Activated T-helper 17 cell treated with anti-CD3 and anti-CD28 coated beads, Interleukin-2, amount 50 U/mL, for 72 hours (primary cell): Measurements from ENCODE around the gene MOV10L1. TPM values are rescaled to one million over a fixed set of nuclear protein-coding genes. Genes with fewer than 3 reads are reported as not detected.

ENCODE experiments used
- ATAC-seq: fragments of 150-1000 bp; cut with Tn5 transposase; replicated peaks from 2 replicates; pipeline ENCODE4 v1.10.0; 2021; ENCODE audit warnings: mild to moderate bottlenecking, moderate library complexity
- H3K27ac Mint-ChIP-seq: one replicate; pipeline ENCODE4 v1.8.0; 2022; ENCODE audit warnings: mixed read lengths
- H3K27me3 Mint-ChIP-seq: one replicate; pipeline ENCODE4 v1.8.0; 2022; ENCODE audit warnings: mixed read lengths
- H3K36me3 Mint-ChIP-seq: one replicate; pipeline ENCODE4 v1.8.0; 2022; ENCODE audit warnings: low read depth, mild to moderate bottlenecking, mixed read lengths
- H3K4me1 Mint-ChIP-seq: one replicate; pipeline ENCODE4 v1.8.0; 2022; ENCODE audit warnings: mixed read lengths
- H3K4me3 Mint-ChIP-seq: one replicate; pipeline ENCODE4 v1.8.0; 2022; ENCODE audit warnings: mild to moderate bottlenecking, mixed read lengths
- H3K9me3 Mint-ChIP-seq: one replicate; pipeline ENCODE4 v1.8.0; 2022; ENCODE audit warnings: mixed read lengths
- total RNA-seq, 2 donors: library from RNA; stranded (reverse); gene quantifications; one replicate each; pipeline ENCODE4 v1.2.3, GENCODE V29; 2022

The MOV10L1 gene
- not detected for total RNA-seq

GRCh38 chr22:50089682-50090411, at the start of gene MOV10L1:
MOV10L1 (plus strand) TSS chr22:50090006; CDS start chr22:50090089, 83 bp downstream.
- Mint-ChIP-seq H3K27ac (no peak within 1 kb of the TSS), H3K4me3 (no peak within 1 kb of the TSS), H3K4me1 (peaks cover 7% of the 10 kb centered on the region), H3K36me3 (no peaks in the 10 kb centered on the region), H3K27me3 (peaks cover 15% of the 10 kb centered on the region), H3K9me3 (no peaks in the 10 kb centered on the region)
- no peak for ATAC-seq

GRCh38 chr22:50040717-50041116, 49.1 kb upstream of the MOV10L1 start:
- no peak for ATAC-seq
- no peak overlapping the region for H3K27ac Mint-ChIP-seq
- H3K9me3 Mint-ChIP-seq = peaks cover 4% of the 10 kb centered on the region
- peaks cover 15% of the 10 kb centered on the region for H3K27me3 Mint-ChIP-seq
- H3K36me3 Mint-ChIP-seq = no peaks in the 10 kb centered on the region
- peaks cover 4% of the 10 kb centered on the region for H3K4me1 Mint-ChIP-seq
- no peak overlapping the region for H3K4me3 Mint-ChIP-seq

- ATAC-seq = no peak
- Mint-ChIP-seq H3K27me3 (peaks cover 15% of the 10 kb centered on the region), H3K27ac (no peak overlapping the region), H3K4me1 (peaks cover 4% of the 10 kb centered on the region), H3K4me3 (no peak overlapping the region), H3K36me3 (no peaks in the 10 kb centered on the region), H3K9me3 (peaks cover 4% of the 10 kb centered on the region)
Measured at GRCh38 chr22:50041361-50042065, 48.3 kb upstream of the MOV10L1 start.

GRCh38 chr22:50044485-50045118, 45.2 kb upstream of the MOV10L1 start:
- no peaks in the 10 kb centered on the region for H3K9me3 Mint-ChIP-seq
- no peaks in the 10 kb centered on the region for H3K36me3 Mint-ChIP-seq
- no peak for ATAC-seq
- no peak overlapping the region for H3K27ac Mint-ChIP-seq
- H3K4me1 Mint-ChIP-seq = peaks cover 4% of the 10 kb centered on the region
- H3K4me3 Mint-ChIP-seq = no peak overlapping the region
- peaks cover 15% of the 10 kb centered on the region for H3K27me3 Mint-ChIP-seq

- no peak for ATAC-seq
- Mint-ChIP-seq H3K36me3 (no peaks in the 10 kb centered on the region), H3K4me3 (no peak overlapping the region), H3K27ac (no peak overlapping the region), H3K27me3 (peaks cover 15% of the 10 kb centered on the region), H3K4me1 (peaks cover 4% of the 10 kb centered on the region), H3K9me3 (no peaks in the 10 kb centered on the region)
Measured at GRCh38 chr22:50045211-50046018, 44.4 kb upstream of the MOV10L1 start.

- ATAC-seq = no peak
- H3K27ac Mint-ChIP-seq = no peak overlapping the region
- H3K27me3 Mint-ChIP-seq = peaks cover 15% of the 10 kb centered on the region
- H3K9me3 Mint-ChIP-seq = no peaks in the 10 kb centered on the region
- no peaks in the 10 kb centered on the region for H3K36me3 Mint-ChIP-seq
- no peak overlapping the region for H3K4me3 Mint-ChIP-seq
- H3K4me1 Mint-ChIP-seq = peaks cover 4% of the 10 kb centered on the region
Measured at GRCh38 chr22:50046019-50046415, 43.8 kb upstream of the MOV10L1 start.

- Mint-ChIP-seq H3K27ac (no peak overlapping the region), H3K27me3 (peaks cover 15% of the 10 kb centered on the region), H3K4me1 (peaks cover 4% of the 10 kb centered on the region), H3K9me3 (no peaks in the 10 kb centered on the region), H3K4me3 (no peak overlapping the region), H3K36me3 (no peaks in the 10 kb centered on the region)
- no peak for ATAC-seq
Measured at GRCh38 chr22:50046481-50047245, 43.1 kb upstream of the MOV10L1 start.

GRCh38 chr22:50047346-50047745, 42.5 kb upstream of the MOV10L1 start:
- H3K27me3 Mint-ChIP-seq = peaks cover 11% of the 10 kb centered on the region
- H3K9me3 Mint-ChIP-seq = no peaks in the 10 kb centered on the region
- ATAC-seq = no peak
- no peaks in the 10 kb centered on the region for H3K36me3 Mint-ChIP-seq
- no peak overlapping the region for H3K27ac Mint-ChIP-seq
- H3K4me1 Mint-ChIP-seq = peaks cover 4% of the 10 kb centered on the region
- no peak overlapping the region for H3K4me3 Mint-ChIP-seq

- H3K4me1 Mint-ChIP-seq = peaks cover 4% of the 10 kb centered on the region
- H3K4me3 Mint-ChIP-seq = no peak overlapping the region
- no peak for ATAC-seq
- peaks cover 6% of the 10 kb centered on the region for H3K27me3 Mint-ChIP-seq
- no peak overlapping the region for H3K27ac Mint-ChIP-seq
- H3K9me3 Mint-ChIP-seq = no peaks in the 10 kb centered on the region
- no peaks in the 10 kb centered on the region for H3K36me3 Mint-ChIP-seq
Measured at GRCh38 chr22:50048061-50048765, 41.6 kb upstream of the MOV10L1 start.

- no peaks in the 10 kb centered on the region for H3K36me3 Mint-ChIP-seq
- H3K9me3 Mint-ChIP-seq = no peaks in the 10 kb centered on the region
- ATAC-seq = no peak
- no peak overlapping the region for H3K27ac Mint-ChIP-seq
- H3K27me3 Mint-ChIP-seq = peaks cover under 1% of the 10 kb centered on the region
- no peaks in the 10 kb centered on the region for H3K4me1 Mint-ChIP-seq
- H3K4me3 Mint-ChIP-seq = no peak overlapping the region
Measured at GRCh38 chr22:50048836-50049235, 41.0 kb upstream of the MOV10L1 start.

- H3K4me3 Mint-ChIP-seq = no peak overlapping the region
- H3K9me3 Mint-ChIP-seq = no peaks in the 10 kb centered on the region
- no peaks in the 10 kb centered on the region for H3K4me1 Mint-ChIP-seq
- H3K36me3 Mint-ChIP-seq = no peaks in the 10 kb centered on the region
- H3K27ac Mint-ChIP-seq = no peak overlapping the region
- peaks cover 6% of the 10 kb centered on the region for H3K27me3 Mint-ChIP-seq
- no peak for ATAC-seq
Measured at GRCh38 chr22:50049299-50050195, 40.3 kb upstream of the MOV10L1 start.

GRCh38 chr22:50051930-50052329, 37.9 kb upstream of the MOV10L1 start:
- H3K4me3 Mint-ChIP-seq = no peak overlapping the region
- H3K27ac Mint-ChIP-seq = no peak overlapping the region
- H3K36me3 Mint-ChIP-seq = no peaks in the 10 kb centered on the region
- H3K27me3 Mint-ChIP-seq = peaks cover 8% of the 10 kb centered on the region
- no peaks in the 10 kb centered on the region for H3K9me3 Mint-ChIP-seq
- no peaks in the 10 kb centered on the region for H3K4me1 Mint-ChIP-seq
- ATAC-seq = no peak
